Mesenchymal stem cell (in vitro differentiated cells and primary cell): ENCODE measurements around the gene TENM4.

ENCODE experiments used
- DNase-seq: peaks from one replicate; pipeline ENCODE4 v3.0.0-alpha.2; 2013
- H2AFZ ChIP-seq: one replicate; pipeline ENCODE4 v1.6.1; 2013; ENCODE audit warnings: low read depth, mild to moderate bottlenecking, control low read depth, inconsistent platforms, low read length, moderate library complexity
- H2AK5ac ChIP-seq: 2 replicates; pipeline ENCODE4 v1.6.1; 2013; ENCODE audit warnings: low read length, moderate library complexity, mild to moderate bottlenecking, inconsistent platforms; ENCODE audit not compliant: severe bottlenecking
- H2BK120ac ChIP-seq: one replicate; pipeline ENCODE4 v1.6.1; 2013; ENCODE audit warnings: low read depth, mild to moderate bottlenecking, inconsistent platforms, low read length, moderate library complexity
- H2BK12ac ChIP-seq, 2 experiments: one replicate each; pipeline ENCODE4 v1.6.1; 2013; ENCODE audit warnings: inconsistent platforms in 2 of 2, low read length in 2 of 2, mild to moderate bottlenecking in 2 of 2, moderate library complexity in 2 of 2, control low read depth in 1 of 2
- H2BK15ac ChIP-seq: one replicate; pipeline ENCODE4 v1.6.1; 2013; ENCODE audit warnings: mild to moderate bottlenecking, low read depth, inconsistent platforms; ENCODE audit not compliant: poor library complexity, severe bottlenecking
- H2BK5ac ChIP-seq: 2 replicates; pipeline ENCODE4 v1.6.1; 2013; ENCODE audit warnings: low read depth, mild to moderate bottlenecking, low read length, control low read depth, inconsistent platforms; ENCODE audit not compliant: poor library complexity, severe bottlenecking
- H3K14ac ChIP-seq, 2 experiments: one replicate each; pipeline ENCODE4 v1.6.1; 2013; ENCODE audit warnings: inconsistent platforms in 2 of 2, low read length in 2 of 2, control low read depth in 1 of 2, mild to moderate bottlenecking in 1 of 2, moderate library complexity in 1 of 2
- H3K18ac ChIP-seq, 2 experiments: one replicate each; pipeline ENCODE4 v1.6.1; 2013; ENCODE audit warnings: inconsistent platforms in 2 of 2, low read length in 2 of 2, control low read depth in 1 of 2, low read depth in 1 of 2, mild to moderate bottlenecking in 1 of 2
- H3K23ac ChIP-seq, 2 experiments: one replicate each; pipeline ENCODE4 v1.6.1; 2013; ENCODE audit warnings: inconsistent platforms in 2 of 2, low read length in 2 of 2, mild to moderate bottlenecking in 2 of 2, moderate library complexity in 2 of 2, control low read depth in 1 of 2
- H3K27ac ChIP-seq: 2 replicates; pipeline ENCODE4 v1.5.1; 2013; ENCODE audit warnings: mild to moderate bottlenecking, moderate library complexity, low read length, control low read depth, inconsistent platforms; ENCODE audit not compliant: poor library complexity, severe bottlenecking
- H3K27me3 ChIP-seq, 2 experiments: 2 replicates each; pipeline versions ENCODE4 v1.6.1 to v1.7.0; 2013; ENCODE audit warnings: low read length in 2 of 2, mild to moderate bottlenecking in 2 of 2, moderate library complexity in 2 of 2, control low read depth in 1 of 2, inconsistent platforms in 1 of 2; ENCODE audit not compliant: control insufficient read depth in 1 of 2, insufficient read depth in 1 of 2
- H3K36me3 ChIP-seq, 2 experiments: 2 replicates each; pipeline versions ENCODE4 v1.6.1 to v1.7.0; 2013; ENCODE audit warnings: low read length in 2 of 2, control low read depth in 1 of 2, inconsistent platforms in 1 of 2, low read depth in 1 of 2, mild to moderate bottlenecking in 1 of 2; ENCODE audit not compliant: insufficient read depth in 2 of 2, control insufficient read depth in 1 of 2
- H3K4ac ChIP-seq, 2 experiments: one replicate each; pipeline ENCODE4 v1.6.1; 2013; ENCODE audit warnings: inconsistent platforms in 2 of 2, low read length in 2 of 2, mild to moderate bottlenecking in 2 of 2, moderate library complexity in 2 of 2, control low read depth in 1 of 2, low read depth in 1 of 2
- H3K4me1 ChIP-seq: 2 replicates; pipeline ENCODE4 v1.6.1; 2013; ENCODE audit warnings: low read depth, low read length, control low read depth; ENCODE audit not compliant: control insufficient read depth, insufficient read depth
- H3K4me2 ChIP-seq: 2 replicates; pipeline ENCODE4 v1.6.1; 2013; ENCODE audit warnings: low read length, mild to moderate bottlenecking, inconsistent platforms; ENCODE audit not compliant: poor library complexity, severe bottlenecking
- H3K4me3 ChIP-seq, 2 experiments: 2 replicates each; pipeline versions ENCODE4 v1.5.1 to v1.7.0; 2013; ENCODE audit warnings: low read length in 2 of 2, mild to moderate bottlenecking in 2 of 2, control low read depth in 1 of 2, low read depth in 1 of 2; ENCODE audit not compliant: insufficient read depth in 1 of 2
- H3K79me1 ChIP-seq: replicated peaks from 2 replicates; pipeline ENCODE4 v1.6.1; 2013; ENCODE audit warnings: mild to moderate bottlenecking, control low read depth, low read length, inconsistent platforms; ENCODE audit not compliant: poor library complexity, severe bottlenecking
- H3K9ac ChIP-seq: 2 replicates; pipeline ENCODE4 v1.7.0; 2013; ENCODE audit warnings: mild to moderate bottlenecking, low read length, moderate library complexity
- H3K9me3 ChIP-seq: 2 replicates; pipeline ENCODE4 v1.7.0; 2013; ENCODE audit warnings: mild to moderate bottlenecking, low read length; ENCODE audit not compliant: control insufficient read depth
- H4K8ac ChIP-seq: one replicate; pipeline ENCODE4 v1.6.1; 2013; ENCODE audit warnings: inconsistent platforms, mild to moderate bottlenecking, low read length, moderate library complexity
- H4K91ac ChIP-seq: one replicate; pipeline ENCODE4 v1.6.1; 2013; ENCODE audit warnings: mild to moderate bottlenecking, low read length, inconsistent platforms
- WGBS: methylation state at CpG from one replicate; pipeline ENCODE4 v1.1.7; 2013; ENCODE audit warnings: mixed read lengths; 5-methylcytosine and 5-hydroxymethylcytosine counted together

TENM4 gene

DNA sequence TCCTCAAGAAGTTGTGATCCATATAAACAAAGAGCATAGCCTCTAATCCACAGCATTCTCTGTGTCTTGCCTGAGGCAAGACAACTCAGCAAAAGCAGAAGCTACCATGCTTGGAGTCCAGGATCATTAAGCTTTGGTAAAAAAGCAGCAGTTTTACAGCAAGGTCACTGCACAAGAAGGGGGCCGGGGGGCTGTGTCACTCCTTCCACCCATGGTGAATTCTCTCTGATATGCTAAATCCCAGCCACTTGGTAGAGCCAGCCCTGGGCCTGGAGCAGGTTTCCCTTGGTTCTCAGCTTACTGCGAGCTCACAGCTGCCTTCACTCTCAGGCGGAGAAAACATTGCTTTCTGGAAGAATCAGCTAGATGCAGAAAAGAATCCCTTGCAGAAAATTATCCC, 144.7 kb downstream of the TENM4 start:
- Histone ChIP-seq H4K8ac (no peak overlapping the region), H3K36me3 (peaks cover 0 to 17% of the 10 kb centered on the region in 2 experiments), H2BK5ac (no peak overlapping the region), H2BK120ac (no peak overlapping the region), H3K9me3 (no peaks in the 10 kb centered on the region), H3K18ac (no peak overlapping the region), H4K91ac (no peak overlapping the region), H3K4me3 (no peak overlapping the region), H3K14ac (no peak overlapping the region), H3K79me1 (no peaks in the 10 kb centered on the region), H2BK12ac (no peak overlapping the region), H3K4ac (no peak overlapping the region), H2AK5ac (no peak overlapping the region), H3K27me3 (peaks cover 0 to 4% of the 10 kb centered on the region in 2 experiments), H3K23ac (no peak overlapping the region), H2BK15ac (no peak overlapping the region), H3K9ac (no peak overlapping the region), H3K4me1 (no peaks in the 10 kb centered on the region), H3K4me2 (no peak overlapping the region), H2AFZ (no peak overlapping the region), H3K27ac (no peak overlapping the region)
- 60% methylated on average over 3 of the region's 3 CpGs for WGBS
- no peak for DNase-seq

DNA sequence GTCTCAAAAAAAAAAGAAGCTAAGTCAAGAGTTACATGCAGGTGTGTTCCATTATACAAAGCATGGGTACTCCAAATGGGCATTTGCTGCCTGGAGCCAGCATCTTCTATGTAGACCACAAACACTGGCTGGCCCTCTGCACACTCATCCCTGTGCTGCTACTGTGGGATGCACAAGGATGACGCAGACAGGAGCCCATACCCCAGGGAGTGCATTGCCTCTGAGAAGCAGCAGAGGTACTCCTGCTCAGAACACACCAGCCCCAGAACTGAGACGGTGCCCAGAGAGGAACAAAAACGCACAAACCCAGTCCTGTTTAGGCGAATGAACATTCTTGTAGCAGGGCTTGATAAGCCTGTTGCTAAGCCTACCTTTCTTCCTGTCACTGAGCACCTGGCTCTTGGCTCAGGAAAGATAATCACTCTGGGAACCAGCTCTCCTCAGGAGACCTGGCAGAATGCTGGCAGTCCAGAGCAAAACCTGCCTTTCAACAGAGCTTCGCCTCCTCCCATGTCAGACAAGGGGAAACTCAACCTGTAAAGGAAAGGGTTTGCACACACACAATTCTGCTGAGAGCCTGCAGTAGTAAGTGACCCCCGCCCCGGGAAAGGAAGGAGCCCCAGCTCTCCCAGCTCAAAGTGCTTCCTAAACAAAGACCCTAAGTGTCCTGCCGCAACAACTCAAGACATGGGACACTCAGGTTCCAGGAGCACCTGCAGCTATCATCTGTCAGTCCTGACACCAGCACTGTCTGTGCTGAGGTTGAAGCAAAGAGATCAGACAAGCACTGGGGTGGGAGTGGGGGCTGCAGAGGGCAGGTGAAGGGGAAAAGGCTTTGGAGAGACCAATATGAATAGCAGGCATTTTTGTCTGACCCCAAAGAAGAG, 145.7 kb downstream of the TENM4 start:
- WGBS, result 93% methylated on average over 8 of the region's 8 CpGs

DNA sequence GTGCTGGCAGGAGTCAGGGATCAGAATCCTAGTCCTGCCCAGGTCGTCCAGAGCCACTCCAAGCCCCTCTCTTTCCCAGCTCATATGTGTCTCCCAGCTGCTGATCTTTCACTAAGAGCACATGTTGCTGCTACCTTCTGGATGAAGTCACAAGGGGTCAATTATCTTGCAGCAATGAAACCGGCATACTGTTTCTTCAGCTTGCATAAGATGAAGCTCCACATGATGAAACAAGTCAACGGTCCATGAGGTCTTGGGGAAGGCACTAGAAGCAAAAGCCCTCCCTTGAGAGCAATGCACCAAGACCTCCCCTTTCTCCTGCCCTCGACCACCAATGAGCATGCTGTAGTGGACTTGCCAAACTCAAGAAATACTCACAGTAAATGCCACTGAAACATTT, 148.9 kb downstream of the TENM4 start:
- Histone ChIP-seq H3K4me2 (no peak overlapping the region), H3K4me3 (no peak overlapping the region), H4K91ac (no peak overlapping the region), H2AK5ac (no peak overlapping the region), H4K8ac (no peak overlapping the region), H3K4ac (no peak overlapping the region), H3K9me3 (no peaks in the 10 kb centered on the region), H3K18ac (no peak overlapping the region), H2AFZ (no peak overlapping the region), H3K4me1 (no peaks in the 10 kb centered on the region), H3K23ac (no peak overlapping the region), H2BK12ac (no peak overlapping the region), H3K36me3 (peaks cover 0 to 12% of the 10 kb centered on the region in 2 experiments), H2BK120ac (no peak overlapping the region), H2BK5ac (no peak overlapping the region), H3K9ac (no peak overlapping the region), H3K79me1 (no peaks in the 10 kb centered on the region), H3K27me3 (peaks cover 0 to 4% of the 10 kb centered on the region in 2 experiments), H3K14ac (no peak overlapping the region), H3K27ac (no peak overlapping the region), H2BK15ac (no peak overlapping the region)
- 60% methylated on average over 4 of the region's 4 CpGs for WGBS
- no peak for DNase-seq

More for the DNA sequence above, 145.7 kb downstream of the TENM4 start:
- H3K27ac ChIP-seq, result no peak overlapping the region
- peaks cover 0 to 4% of the 10 kb centered on the region in 2 experiments for H3K27me3 ChIP-seq
- no peak overlapping the region for H2AFZ ChIP-seq
- no peak overlapping the region for H2BK120ac ChIP-seq
- H2BK5ac ChIP-seq, result no peak overlapping the region
- H3K4ac ChIP-seq, result no peak overlapping the region
- no peaks in the 10 kb centered on the region for H3K4me1 ChIP-seq
- no peak for DNase-seq
- no peak overlapping the region for H2AK5ac ChIP-seq
- no peaks in the 10 kb centered on the region for H3K79me1 ChIP-seq
- no peak overlapping the region for H2BK12ac ChIP-seq
- H3K9ac ChIP-seq, result no peak overlapping the region
- no peak overlapping the region for H4K8ac ChIP-seq
- no peak overlapping the region for H3K23ac ChIP-seq
- no peak overlapping the region for H3K4me3 ChIP-seq
- no peak overlapping the region for H3K14ac ChIP-seq
- no peak overlapping the region for H4K91ac ChIP-seq
- H3K36me3 ChIP-seq, result peaks cover 0 to 17% of the 10 kb centered on the region in 2 experiments
- no peak overlapping the region for H2BK15ac ChIP-seq
- H3K4me2 ChIP-seq, result no peak overlapping the region
- no peak overlapping the region for H3K18ac ChIP-seq
- H3K9me3 ChIP-seq, result no peaks in the 10 kb centered on the region

DNA sequence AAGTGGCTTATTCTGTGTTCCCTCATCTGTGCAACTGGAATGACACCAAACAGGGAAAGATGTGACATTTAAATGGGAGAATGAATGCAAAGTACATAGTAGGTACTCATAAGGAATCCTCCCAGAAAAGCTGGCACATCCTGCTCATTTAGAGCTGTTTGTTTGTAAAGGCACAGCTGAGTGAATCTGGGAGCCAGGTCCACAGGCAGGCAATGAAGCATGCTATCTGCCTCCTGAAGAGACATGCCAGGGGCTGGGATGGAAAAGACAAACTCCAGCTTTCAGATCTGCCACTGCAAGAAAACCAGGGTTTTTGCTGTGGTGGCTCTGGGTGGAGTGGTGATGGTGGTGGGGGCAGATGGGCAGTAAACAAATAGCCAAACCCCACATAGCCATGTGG, 150.1 kb downstream of the TENM4 start:
- Histone ChIP-seq H3K36me3 (peaks cover 0 to 7% of the 10 kb centered on the region in 2 experiments), H2BK15ac (no peak overlapping the region), H2BK120ac (no peak overlapping the region), H4K8ac (no peak overlapping the region), H3K9ac (no peak overlapping the region), H2AFZ (no peak overlapping the region), H3K4me1 (no peaks in the 10 kb centered on the region), H3K23ac (no peak overlapping the region), H4K91ac (no peak overlapping the region), H3K4me2 (no peak overlapping the region), H3K4me3 (no peak overlapping the region), H3K9me3 (no peaks in the 10 kb centered on the region), H2AK5ac (no peak overlapping the region), H3K18ac (no peak overlapping the region), H3K4ac (no peak overlapping the region), H2BK5ac (no peak overlapping the region), H3K27me3 (peaks cover 0 to 4% of the 10 kb centered on the region in 2 experiments), H3K14ac (no peak overlapping the region), H3K27ac (no peak overlapping the region), H3K79me1 (no peaks in the 10 kb centered on the region), H2BK12ac (no peak overlapping the region)
- DNase-seq, result no peak
